GM12878 (cell line): Measurements from ENCODE around the gene UNC80. TPM values are rescaled to one million over a fixed set of nuclear protein-coding genes. Genes with fewer than 3 reads are reported as not detected.

Experiments
- ATAC-seq: fragments of 200-7000 bp; cut with Tn5 transposase; 3 replicates; pipeline ENCODE4 v1.9.1; 2020; ENCODE audit warnings: mild to moderate bottlenecking, moderate library complexity
- BruUV-seq: library from RNA; stranded (reverse); fragments of 400-500 nt; replicated peaks from 2 replicates; lab custom pipeline; 2021; lab: Mats Ljungman, UMichigan
- CTCF ChIA-PET: fragments of 300-600 bp; sonication (Branson Sonifier 250); formaldehyde crosslinking; extraction: SDS; loops from one replicate; lab custom pipeline; 2021; ENCODE audit warnings: inconsistent platforms; lab: Yijun Ruan, JAX
- POLR2A ChIA-PET: fragments of 350-600 bp; formaldehyde crosslinking; extraction: SDS; loops from one replicate; lab custom pipeline; 2021; ENCODE audit warnings: inconsistent platforms; lab: Charles Lee
- RAD21 ChIA-PET: fragments of 300-600 bp; sonication (Branson Sonifier 250); formaldehyde crosslinking; loops from one replicate; lab custom pipeline; 2023; ENCODE audit warnings: antibody characterized with exemption; ENCODE audit not compliant: unreplicated experiment; lab: Charles Lee
- SMC1A ChIA-PET: fragments of 300-600 bp; sonication (Branson Sonifier 250); formaldehyde crosslinking; loops from one replicate; lab custom pipeline; 2023; ENCODE audit not compliant: unreplicated experiment, uncharacterized antibody; lab: Charles Lee
- DNase-seq: peaks from one replicate; pipeline ENCODE4 v3.0.0-alpha.2; 2011; ENCODE audit warnings: low read depth, low spot score
- FAIRE-seq: peaks from 3 replicates; lab custom pipeline; 2011; peaks lifted over from hg19 to GRCh38; lab: Jason Lieb, UNC
- H2AFZ ChIP-seq: 2 replicates; pipeline ENCODE4 v1.6.0; 2011; ENCODE audit warnings: low read depth, low read length, control low read depth; ENCODE audit not compliant: control insufficient read depth
- H3K27ac ChIP-seq: 2 replicates; pipeline ENCODE4 v1.5.1; 2011; ENCODE audit warnings: control low read depth; ENCODE audit not compliant: control insufficient read depth, insufficient read depth
- H3K27me3 ChIP-seq, 2 experiments: replicated peaks in 1 of 2; 2 replicates each; pipeline versions ENCODE4 v1.6.0 to v1.6.1; 2011; ENCODE audit warnings: low read length in 1 of 2; ENCODE audit not compliant: control insufficient read depth in 2 of 2, insufficient read depth in 2 of 2
- H3K36me3 ChIP-seq, 2 experiments: 2 replicates each; pipeline ENCODE4 v1.5.1; 2011; ENCODE audit warnings: low read length in 1 of 2; ENCODE audit not compliant: control insufficient read depth in 2 of 2, insufficient read depth in 2 of 2
- H3K4me1 ChIP-seq: 2 replicates; pipeline ENCODE4 v1.6.1; 2011; ENCODE audit warnings: mild to moderate bottlenecking, low read length, moderate library complexity, mixed read lengths; ENCODE audit not compliant: control insufficient read depth, insufficient read depth
- H3K4me2 ChIP-seq: 2 replicates; pipeline ENCODE4 v1.6.0; 2011; ENCODE audit warnings: control low read depth; ENCODE audit not compliant: control insufficient read depth, insufficient read depth
- H3K4me3 ChIP-seq: fragments of 200-600 bp; sonication (generic); 2 replicates; pipeline ENCODE4 v1.5.1; 2016
- H3K79me2 ChIP-seq: 2 replicates; pipeline ENCODE4 v1.6.0; 2011; ENCODE audit warnings: low read length; ENCODE audit not compliant: control insufficient read depth, insufficient read depth
- H3K9ac ChIP-seq: 2 replicates; pipeline ENCODE4 v1.8.0; 2011; ENCODE audit warnings: low read length, control low read depth, mixed read lengths; ENCODE audit not compliant: control insufficient read depth, insufficient read depth
- H3K9me3 ChIP-seq: replicated peaks from 3 replicates; pipeline ENCODE4 v1.5.1; 2011; ENCODE audit warnings: mild to moderate bottlenecking, low read length; ENCODE audit not compliant: control insufficient read depth, insufficient read depth
- H4K20me1 ChIP-seq: 2 replicates; pipeline ENCODE4 v1.6.0; 2011; ENCODE audit not compliant: control insufficient read depth, insufficient read depth
- BCL11A ChIP-seq: IDR thresholded peaks from 2 replicates; pipeline ENCODE4 v1.6.1; 2011; ENCODE audit warnings: low read depth, low read length
- CREM ChIP-seq: IDR thresholded peaks from 2 replicates; pipeline ENCODE4 v1.6.1; 2014; ENCODE audit warnings: antibody characterized with exemption, low read depth
- E2F8 ChIP-seq: fragments of 450-650 bp; IDR thresholded peaks from 2 replicates; pipeline ENCODE4 v1.6.1; 2018; ENCODE audit warnings: mild to moderate bottlenecking, low read depth, moderate library complexity; ENCODE audit not compliant: partially characterized antibody
- RCOR1 ChIP-seq: conservative IDR thresholded peaks from 2 replicates; pipeline ENCODE4 v1.6.1; 2012; ENCODE audit warnings: low read depth, low read length, improper control_type of control experiment
- REST ChIP-seq: IDR thresholded peaks from 2 replicates; pipeline ENCODE4 v1.6.1; 2012; ENCODE audit warnings: mild to moderate bottlenecking, low read depth, low read length
- SMAD5 ChIP-seq: IDR thresholded peaks from 2 replicates; pipeline ENCODE4 v1.6.1; 2016; ENCODE audit warnings: antibody characterized with exemption, low read depth
- SPI1 ChIP-seq: IDR thresholded peaks from 2 replicates; pipeline ENCODE4 v1.6.1; 2011; ENCODE audit warnings: low read depth, mild to moderate bottlenecking, low read length, moderate library complexity, borderline replicate concordance; ENCODE audit not compliant: insufficient read depth
- ZSCAN29 ChIP-seq: fragments of 450-650 bp; IDR thresholded peaks from 2 replicates; pipeline ENCODE4 v1.6.1; 2017; ENCODE audit warnings: mild to moderate bottlenecking, moderate library complexity
- WGBS: methylation state at CpG from one replicate; pipeline ENCODE4 v1.1.6; 2016; ENCODE audit warnings: low lambda C conversion rate; ENCODE audit not compliant: insufficient replicate concordance, insufficient coverage; ENCODE audit errors: missing lambda C conversion rate; 5-methylcytosine and 5-hydroxymethylcytosine counted together
- in situ Hi-C: fragments of 300-500 bp; cut with MboI; formaldehyde crosslinking; loops from 9 replicates; pipeline ENCODE4 v1.14.3; 2018; ENCODE audit warnings: mixed read lengths
- intact Hi-C: fragments of 100-400 bp; cut with micrococcal nuclease; formaldehyde crosslinking; loops from one replicate; pipeline ENCODE4 v1.14.2; 2022; ENCODE audit not compliant: unreplicated experiment
- polyA plus RNA-seq, 11 experiments: library from polyadenylated mRNA; depleted of rRNA in 4 of 11; unstranded in 6 of 11; stranded (reverse) in 5 of 11; fragments of >200 nt; fragmentation: Nextera tagmentation in 4 of 11; fragmentation: Illumina TruSeq in 1 of 11; extraction: Ambion mirVana in 4 of 11; extraction: Trizol in 1 of 11; gene quantifications; 1 replicate in 1 of 11; 2 replicates in 10 of 11; pipeline versions ENCODE4 v1.2.1 to v1.2.3, GENCODE V29; 2011 to 2016; ENCODE audit warnings: inconsistent platforms in 2 of 11, missing spikeins in 2 of 11, low read depth in 1 of 11
- total RNA-seq, 4 experiments: library from RNA; depleted of rRNA in 3 of 4; stranded (reverse); fragments of >200 nt in 3 of 4; fragmentation: Illumina TruSeq in 1 of 4; extraction: Trizol in 1 of 4; gene quantifications; 2 replicates each; pipeline versions ENCODE4 v1.2.1 to v1.2.3, GENCODE V29; 2013 to 2021

Gene UNC80
- total and polyA plus RNA-seq, 10 of the 15 experiments (the other 5 are each of a cell fraction or from before 2014, with no cell fraction given) = not detected

DNA sequence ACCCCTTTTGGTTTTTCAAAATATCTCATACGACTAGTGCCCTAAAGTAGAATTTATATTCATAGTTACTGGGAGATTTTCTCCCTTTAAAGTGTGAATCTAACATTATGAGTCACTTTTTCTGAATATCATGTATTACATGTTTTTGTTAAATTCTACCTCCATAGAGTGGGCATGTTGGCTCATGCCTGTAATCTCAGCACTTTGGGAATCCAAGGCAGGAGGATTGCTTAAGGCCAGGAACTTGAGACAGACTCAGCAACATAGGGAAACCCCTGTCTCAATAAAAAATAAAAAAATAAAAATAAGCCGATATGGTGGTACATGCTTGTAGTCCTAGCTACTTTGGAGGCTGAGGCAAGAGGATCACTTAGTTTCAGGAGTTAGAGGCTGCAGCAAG is 45.3 kb upstream of the UNC80 start:
- intact Hi-C loops = no loop called here
- 43% methylated on average over 2 of the region's 2 CpGs for WGBS
- RAD21 ChIA-PET = no interaction called here

More for the DNA sequence above, 45.3 kb upstream of the UNC80 start:
- H3K36me3 ChIP-seq = no peaks in the 10 kb centered on the region
- POLR2A ChIA-PET = no interaction called here
- no peak overlapping the region for H3K4me2 ChIP-seq
- no peak for TF ChIP-seq BCL11A
- TF ChIP-seq RCOR1 = no peak
- TF ChIP-seq SMAD5 = no peak
- no peak for TF ChIP-seq CREM
- TF ChIP-seq ZSCAN29 = no peak
- no peak for TF ChIP-seq E2F8
- no peak for TF ChIP-seq REST
- TF ChIP-seq SPI1 = no peak
- ATAC-seq (no peak), FAIRE-seq (no peak), DNase-seq (no peak)
- in situ Hi-C loops = no loop called here
- no peak overlapping the region for H3K9ac ChIP-seq
- no peak overlapping the region for H3K27ac ChIP-seq
- H2AFZ ChIP-seq = no peak overlapping the region
- H3K4me1 ChIP-seq = no peaks in the 10 kb centered on the region
- H3K9me3 ChIP-seq = no peaks in the 10 kb centered on the region
- H4K20me1 ChIP-seq = no peaks in the 10 kb centered on the region
- no peak overlapping the region for H3K4me3 ChIP-seq
- no peaks in the 10 kb centered on the region for H3K79me2 ChIP-seq
- no TSS peak for BruUV-seq
- CTCF ChIA-PET = interaction anchor here (0.7 kb wide), 1 partner anchor 69 kb away, joined by 3 read pairs; no protein-coding TSS in a partner anchor
- SMC1A ChIA-PET = no interaction called here
- no peaks in the 10 kb centered on the region for H3K27me3 ChIP-seq
